ENCODE results near the gene SFXN3.

Gene SFXN3

DNA sequence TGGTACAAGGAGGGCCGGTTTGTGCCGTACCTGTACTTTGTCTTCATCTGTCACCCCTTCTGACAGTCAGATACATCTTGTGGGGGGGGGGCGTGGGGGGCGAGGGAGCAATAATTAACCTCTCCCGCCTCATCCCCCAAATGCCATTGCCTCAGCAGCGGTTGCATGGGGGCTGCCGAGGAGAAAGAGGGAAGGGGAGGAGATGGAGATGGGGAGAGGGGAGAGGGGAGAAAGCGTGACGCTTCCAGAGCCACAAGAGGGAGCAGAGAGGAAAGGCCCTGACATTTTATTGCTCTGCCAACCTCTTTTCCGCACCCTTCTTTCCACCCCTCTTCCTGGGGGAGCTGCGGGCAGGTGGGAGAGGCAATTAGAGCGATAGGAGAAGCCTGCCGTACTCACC is 42.6 kb downstream of the SFXN3 start:
- H3K4me1 ChIP-seq (ENCODE audit: control insufficient read depth, insufficient read depth, low read length): no peaks in the 10 kb centered on the region; the same call in 1 of the 2 replicates
- peaks cover 13% of the 10 kb centered on the region; the same call in 1 of the 2 replicates for H3K27me3 ChIP-seq (ENCODE audit: control insufficient read depth, insufficient read depth, low read length)
- no CpG with 5 or more reads among the region's 13 CpGs for WGBS (ENCODE audit: insufficient coverage, insufficient read length)
- H3K27ac ChIP-seq (ENCODE audit: low read length): no peak overlapping the region
- H3K9me3 ChIP-seq (ENCODE audit: control insufficient read depth, insufficient read depth, low read length): no peaks in the 10 kb centered on the region
- H3K4me3 ChIP-seq (ENCODE audit: low read length): no peak overlapping the region
- no peak for DNase-seq (ENCODE audit: low read depth, low spot score)
- no peaks in the 10 kb centered on the region for H3K36me3 ChIP-seq (ENCODE audit: control insufficient read depth, insufficient read depth, low read length)

DNA sequence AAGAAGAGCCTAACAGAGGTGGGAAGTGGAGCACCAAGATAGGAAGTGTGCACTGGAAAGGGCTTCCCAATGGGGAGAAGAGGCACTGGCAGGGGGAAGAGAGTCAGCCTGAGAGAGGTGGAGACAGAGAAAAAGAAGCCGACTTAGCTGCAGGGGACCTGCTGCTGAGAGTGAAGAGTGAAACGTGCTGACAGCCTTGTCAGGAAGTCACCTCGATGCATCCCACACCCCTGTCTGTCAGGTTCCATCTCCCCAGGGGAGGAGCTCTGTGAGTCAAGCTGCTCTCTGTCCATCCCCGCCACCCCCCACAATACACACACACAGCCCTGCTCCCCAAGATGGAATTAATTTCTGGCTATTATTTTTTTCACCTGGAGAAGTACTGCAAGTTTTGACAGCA is 44.7 kb downstream of the SFXN3 start:
- Histone ChIP-seq H3K4me3 (ENCODE audit: low read length) (no peak overlapping the region), H3K4me1 (ENCODE audit: control insufficient read depth, insufficient read depth, low read length) (no peaks in the 10 kb centered on the region; the same call in 1 of the 2 replicates), H3K27me3 (ENCODE audit: control insufficient read depth, insufficient read depth, low read length) (peaks cover 13% of the 10 kb centered on the region; the same call in 1 of the 2 replicates), H3K27ac (ENCODE audit: low read length) (no peak overlapping the region), H3K36me3 (ENCODE audit: control insufficient read depth, insufficient read depth, low read length) (no peaks in the 10 kb centered on the region), H3K9me3 (ENCODE audit: control insufficient read depth, insufficient read depth, low read length) (no peaks in the 10 kb centered on the region)
- WGBS (ENCODE audit: insufficient coverage, insufficient read length): no CpG with 5 or more reads among the region's 4 CpGs
- DNase-seq (ENCODE audit: low read depth, low spot score): no peak

DNA sequence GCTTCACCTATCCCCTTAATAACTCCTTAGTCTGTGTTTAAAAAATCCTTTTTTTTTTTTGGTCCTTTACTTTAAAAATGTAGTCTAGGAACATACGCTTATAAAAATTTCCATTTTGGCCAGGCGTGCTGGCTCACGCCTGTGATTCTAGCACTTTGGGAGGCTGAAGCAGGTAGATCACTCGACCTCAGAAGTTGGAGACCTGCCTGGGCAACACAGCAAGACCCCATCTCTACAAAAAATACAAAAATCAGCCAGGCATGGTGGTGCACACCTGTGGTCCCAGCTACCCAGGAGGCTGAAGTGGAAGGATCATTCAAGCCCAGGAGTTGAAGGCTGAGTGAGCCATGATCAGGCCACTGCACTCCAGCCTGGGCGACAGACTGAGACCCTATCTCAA is 45.6 kb downstream of the SFXN3 start:
- Histone ChIP-seq H3K4me1 (ENCODE audit: control insufficient read depth, insufficient read depth, low read length) (no peaks in the 10 kb centered on the region; the same call in 1 of the 2 replicates), H3K4me3 (ENCODE audit: low read length) (no peak overlapping the region), H3K27me3 (ENCODE audit: control insufficient read depth, insufficient read depth, low read length) (peaks cover 14% of the 10 kb centered on the region; the same call in 1 of the 2 replicates), H3K9me3 (ENCODE audit: control insufficient read depth, insufficient read depth, low read length) (no peaks in the 10 kb centered on the region), H3K36me3 (ENCODE audit: control insufficient read depth, insufficient read depth, low read length) (no peaks in the 10 kb centered on the region), H3K27ac (ENCODE audit: low read length) (no peak overlapping the region)
- no peak for DNase-seq (ENCODE audit: low read depth, low spot score)
- WGBS (ENCODE audit: insufficient coverage, insufficient read length): no CpG with 5 or more reads among the region's 5 CpGs

DNA sequence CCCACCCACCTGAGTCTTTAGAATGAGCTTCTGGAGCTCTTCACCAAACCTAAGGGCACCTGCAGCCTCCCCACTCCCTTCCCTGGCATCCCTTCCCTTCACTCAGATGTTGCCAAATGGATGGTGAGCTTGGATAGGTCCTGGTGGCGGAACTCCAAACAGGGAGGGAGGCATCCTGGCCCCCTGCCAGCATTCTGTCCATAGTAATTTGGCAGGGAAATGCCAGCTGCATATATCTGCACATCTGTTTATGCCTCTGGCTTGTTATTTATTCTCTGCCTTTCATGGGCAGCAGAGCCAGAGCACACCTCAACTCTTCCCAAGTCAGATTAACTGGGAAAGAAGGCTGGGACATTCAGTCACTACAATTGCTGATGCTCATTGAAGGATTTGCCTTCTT is 48.8 kb downstream of the SFXN3 start:
- Histone ChIP-seq H3K27me3 (ENCODE audit: control insufficient read depth, insufficient read depth, low read length) (peaks cover 1% of the 10 kb centered on the region; the same call in 1 of the 2 replicates), H3K36me3 (ENCODE audit: control insufficient read depth, insufficient read depth, low read length) (no peaks in the 10 kb centered on the region), H3K4me1 (ENCODE audit: control insufficient read depth, insufficient read depth, low read length) (no peaks in the 10 kb centered on the region), H3K4me3 (ENCODE audit: low read length) (no peak overlapping the region), H3K9me3 (ENCODE audit: control insufficient read depth, insufficient read depth, low read length) (no peaks in the 10 kb centered on the region), H3K27ac (ENCODE audit: low read length) (no peak overlapping the region)
- no peak for DNase-seq (ENCODE audit: low read depth, low spot score)
- WGBS (ENCODE audit: insufficient coverage, insufficient read length): no CpG with 5 or more reads among the region's 1 CpG

DNA sequence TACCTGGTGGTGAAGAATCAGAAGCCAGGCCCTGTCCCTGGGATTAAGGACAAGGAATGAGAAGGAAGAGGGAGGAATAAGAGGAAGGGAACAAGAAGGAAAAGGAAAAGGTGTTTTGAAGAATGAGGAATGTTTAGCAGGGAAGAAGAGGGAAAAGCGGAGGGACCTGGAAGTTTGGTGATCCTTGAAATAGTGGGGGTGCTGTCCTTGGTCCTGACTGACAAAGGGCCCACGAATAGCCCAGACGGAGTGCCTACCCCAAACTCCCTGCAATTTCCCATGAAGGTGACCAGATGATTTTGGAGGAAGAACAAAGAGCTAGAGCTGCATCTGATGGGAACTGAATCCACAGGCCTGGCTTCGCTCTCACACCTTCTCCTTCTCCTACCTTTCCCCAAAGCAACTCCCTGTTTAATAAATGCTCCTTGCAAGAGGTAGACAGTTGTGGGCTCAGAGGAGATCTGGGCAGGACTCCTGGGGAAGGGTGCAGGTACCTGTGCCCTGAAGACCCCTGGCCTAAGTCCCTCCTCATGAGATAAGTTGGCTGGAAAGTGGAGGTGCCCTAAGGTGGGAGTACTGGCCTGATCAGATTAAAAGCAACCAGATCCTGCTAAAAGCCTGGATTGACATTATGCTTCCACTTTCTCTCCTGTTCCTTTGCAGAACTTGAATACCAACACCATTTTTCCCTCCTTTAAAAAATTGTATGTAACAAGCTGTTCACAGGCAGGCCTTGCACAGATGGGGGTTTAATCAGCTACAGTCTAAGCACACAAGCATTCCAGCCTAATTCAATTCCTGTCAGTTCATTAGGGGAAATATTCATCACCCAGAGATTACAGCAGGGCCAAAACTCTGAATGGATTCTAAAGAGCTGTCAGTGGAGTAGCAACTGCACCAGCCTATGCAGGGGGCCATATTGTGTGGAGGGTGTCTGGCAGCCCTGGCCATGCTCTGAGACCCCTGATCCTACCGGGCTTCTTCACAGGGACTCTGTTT is 50.2 kb downstream of the SFXN3 start:
- H3K9me3 ChIP-seq (ENCODE audit: control insufficient read depth, insufficient read depth, low read length): no peaks in the 10 kb centered on the region
- H3K27ac ChIP-seq (ENCODE audit: low read length): no peak overlapping the region
- no peaks in the 10 kb centered on the region for H3K36me3 ChIP-seq (ENCODE audit: control insufficient read depth, insufficient read depth, low read length)
- H3K27me3 ChIP-seq (ENCODE audit: control insufficient read depth, insufficient read depth, low read length): peaks cover 3% of the 10 kb centered on the region; the same call in 1 of the 2 replicates
- no peak overlapping the region for H3K4me3 ChIP-seq (ENCODE audit: low read length)
- no peaks in the 10 kb centered on the region for H3K4me1 ChIP-seq (ENCODE audit: control insufficient read depth, insufficient read depth, low read length)
- no CpG with 5 or more reads among the region's 5 CpGs for WGBS (ENCODE audit: insufficient coverage, insufficient read length)
- DNase-seq (ENCODE audit: low read depth, low spot score): no peak

DNA sequence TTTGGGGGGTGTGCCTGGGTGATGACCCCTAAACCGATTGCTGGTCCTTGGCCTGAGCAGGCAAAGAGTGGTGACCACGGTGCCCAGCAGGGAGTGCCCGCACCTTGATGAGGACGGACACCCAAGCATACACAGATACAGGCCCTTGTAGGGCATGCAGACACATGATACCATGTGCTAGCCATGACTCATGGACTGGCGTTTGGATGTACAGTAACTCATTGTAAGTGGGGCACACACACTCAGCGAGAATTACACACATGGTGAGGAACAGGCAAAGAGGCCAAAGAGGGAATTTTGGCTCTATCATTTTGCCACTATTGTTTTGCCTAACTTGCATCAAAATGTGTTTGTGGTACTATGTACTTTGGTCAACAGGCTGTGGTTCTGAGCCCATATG is 54.8 kb downstream of the SFXN3 start:
- DNase-seq (ENCODE audit: low read depth, low spot score): no peak
- H3K27me3 ChIP-seq (ENCODE audit: control insufficient read depth, insufficient read depth, low read length): peaks cover 3% of the 10 kb centered on the region; the same call in 1 of the 2 replicates

DNA sequence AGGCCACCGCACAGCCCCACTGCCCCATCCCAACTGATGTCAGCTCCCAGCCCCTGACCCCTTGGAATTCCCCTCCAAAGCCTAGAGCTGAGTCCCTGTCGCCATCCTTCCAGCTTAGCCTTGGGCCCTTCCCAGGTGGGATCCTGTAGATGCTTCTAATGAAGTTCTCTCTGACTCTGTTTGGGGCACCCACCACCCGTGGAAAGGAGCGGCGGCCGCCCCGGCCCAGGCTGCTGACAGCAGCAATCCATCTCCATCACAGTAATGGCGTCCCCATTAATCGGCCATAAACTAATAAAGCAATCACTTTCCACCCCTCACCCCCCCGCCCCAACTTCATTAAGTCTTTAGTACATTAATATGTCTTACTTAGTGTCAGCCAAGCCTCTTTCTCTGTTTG is 56.3 kb downstream of the SFXN3 start:
- no peak for DNase-seq (ENCODE audit: low read depth, low spot score)
- no peak overlapping the region for H3K4me3 ChIP-seq (ENCODE audit: low read length)
- H3K9me3 ChIP-seq (ENCODE audit: control insufficient read depth, insufficient read depth, low read length): no peaks in the 10 kb centered on the region
- H3K27me3 ChIP-seq (ENCODE audit: control insufficient read depth, insufficient read depth, low read length): 0 out of 2 replicates have a peak, but pooled peaks cover 1% of the 10 kb centered on the region
- H3K27ac ChIP-seq (ENCODE audit: low read length): no peak overlapping the region
- WGBS (ENCODE audit: insufficient coverage, insufficient read length): no CpG with 5 or more reads among the region's 10 CpGs
- no peaks in the 10 kb centered on the region for H3K4me1 ChIP-seq (ENCODE audit: control insufficient read depth, insufficient read depth, low read length)
- no peaks in the 10 kb centered on the region for H3K36me3 ChIP-seq (ENCODE audit: control insufficient read depth, insufficient read depth, low read length)

More for the DNA sequence above, 54.8 kb downstream of the SFXN3 start:
- H3K4me3 ChIP-seq (ENCODE audit: low read length): no peak overlapping the region
- H3K4me1 ChIP-seq (ENCODE audit: control insufficient read depth, insufficient read depth, low read length): no peaks in the 10 kb centered on the region
- no peaks in the 10 kb centered on the region for H3K9me3 ChIP-seq (ENCODE audit: control insufficient read depth, insufficient read depth, low read length)
- WGBS (ENCODE audit: insufficient coverage, insufficient read length): no CpG with 5 or more reads among the region's 6 CpGs
- no peak overlapping the region for H3K27ac ChIP-seq (ENCODE audit: low read length)
- H3K36me3 ChIP-seq (ENCODE audit: control insufficient read depth, insufficient read depth, low read length): no peaks in the 10 kb centered on the region

DNA sequence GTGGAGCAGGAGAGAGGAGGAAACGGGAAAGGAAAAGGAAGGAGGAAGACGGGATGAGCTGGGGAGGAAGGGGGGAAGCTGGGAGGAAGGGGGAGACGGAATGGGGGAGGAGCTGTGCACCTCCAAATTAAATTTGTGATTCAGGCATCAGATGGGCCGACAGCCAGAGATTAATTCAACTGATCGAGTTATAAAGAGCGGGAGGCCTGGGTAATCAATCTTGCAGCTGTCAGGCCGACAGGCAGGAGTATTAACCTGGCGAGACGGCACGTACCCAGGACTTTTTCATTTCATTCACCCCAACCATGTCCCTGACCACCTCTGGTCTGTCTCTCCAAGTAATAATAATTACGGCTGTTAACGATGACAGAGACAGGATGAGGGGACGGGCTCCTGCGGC is 56.9 kb downstream of the SFXN3 start:
- H3K9me3 ChIP-seq (ENCODE audit: control insufficient read depth, insufficient read depth, low read length): no peaks in the 10 kb centered on the region
- no peak overlapping the region for H3K4me3 ChIP-seq (ENCODE audit: low read length)
- 0 out of 2 replicates have a peak, but pooled peaks cover 1% of the 10 kb centered on the region for H3K27me3 ChIP-seq (ENCODE audit: control insufficient read depth, insufficient read depth, low read length)
- DNase-seq (ENCODE audit: low read depth, low spot score): no peak
- H3K27ac ChIP-seq (ENCODE audit: low read length): no peak overlapping the region
- no peaks in the 10 kb centered on the region for H3K4me1 ChIP-seq (ENCODE audit: control insufficient read depth, insufficient read depth, low read length)
- H3K36me3 ChIP-seq (ENCODE audit: control insufficient read depth, insufficient read depth, low read length): no peaks in the 10 kb centered on the region
- no CpG with 5 or more reads among the region's 14 CpGs for WGBS (ENCODE audit: insufficient coverage, insufficient read length)

DNA sequence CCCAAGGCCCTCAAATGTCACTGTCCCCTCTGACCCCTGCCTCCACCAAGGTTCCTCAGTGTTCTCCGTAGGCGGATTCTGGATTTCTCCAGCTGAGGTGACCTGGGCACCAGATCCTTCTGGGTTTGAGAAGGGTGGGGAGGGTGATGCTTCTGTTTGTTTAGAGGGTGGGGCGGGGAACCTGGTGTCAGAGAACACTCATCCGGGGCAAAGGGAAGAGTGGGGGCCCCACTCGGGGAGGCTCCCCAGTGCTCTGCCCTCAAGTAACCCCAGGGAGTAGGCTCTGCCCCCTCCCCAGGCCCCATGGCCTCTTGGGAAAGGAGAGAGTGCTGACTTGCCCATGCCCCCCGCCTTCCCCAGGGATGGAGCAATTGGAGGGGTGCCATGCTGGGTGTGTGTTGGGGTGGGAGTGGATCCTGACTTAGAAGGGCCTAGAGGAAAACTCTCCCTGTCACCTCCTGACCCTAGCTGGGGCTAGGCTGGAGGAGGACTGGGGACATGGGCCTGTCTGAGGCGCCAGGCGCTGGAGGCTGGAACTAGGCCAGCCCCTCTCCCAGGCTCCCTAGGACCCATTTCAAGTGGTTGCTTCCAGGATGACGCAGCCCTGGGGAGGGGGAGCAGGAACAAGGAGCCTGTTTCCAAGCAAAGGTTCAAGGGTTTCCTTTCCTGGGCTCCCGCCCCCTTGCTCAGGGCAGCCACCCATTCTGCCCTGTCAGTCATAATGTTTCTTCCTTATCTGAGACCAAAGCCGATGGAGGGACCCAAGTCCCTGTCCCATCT is 58.7 kb downstream of the SFXN3 start:
- Histone ChIP-seq H3K4me3 (ENCODE audit: low read length) (no peak overlapping the region), H3K9me3 (ENCODE audit: control insufficient read depth, insufficient read depth, low read length) (no peaks in the 10 kb centered on the region), H3K27ac (ENCODE audit: low read length) (no peak overlapping the region), H3K27me3 (ENCODE audit: control insufficient read depth, insufficient read depth, low read length) (0 out of 2 replicates have a peak, but pooled peaks cover 1% of the 10 kb centered on the region), H3K36me3 (ENCODE audit: control insufficient read depth, insufficient read depth, low read length) (no peaks in the 10 kb centered on the region), H3K4me1 (ENCODE audit: control insufficient read depth, insufficient read depth, low read length) (peaks cover 2% of the 10 kb centered on the region; the same call in 1 of the 2 replicates)
- no CpG with 5 or more reads among the region's 11 CpGs for WGBS (ENCODE audit: insufficient coverage, insufficient read length)
- no peak for DNase-seq (ENCODE audit: low read depth, low spot score)

DNA sequence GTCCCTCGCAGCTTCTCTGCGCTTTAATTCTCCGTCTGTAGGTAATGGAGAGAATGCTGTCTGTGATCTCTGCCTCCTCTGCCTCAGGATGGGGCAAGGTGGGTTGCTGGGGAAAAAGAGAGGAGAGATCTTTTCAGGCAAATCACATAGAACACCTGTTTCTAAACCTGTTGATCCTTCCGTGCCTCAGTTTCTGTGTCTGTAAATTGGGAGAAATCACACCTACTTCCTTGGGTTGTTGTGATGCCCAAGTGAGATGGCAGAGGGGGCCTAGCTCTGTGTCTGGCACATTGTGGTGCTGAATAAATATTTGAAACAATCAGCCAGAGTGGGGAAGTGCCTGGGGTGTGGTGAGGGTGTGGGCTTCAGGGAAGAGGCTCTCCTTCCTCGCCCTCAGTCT is 59.6 kb downstream of the SFXN3 start:
- no peaks in the 10 kb centered on the region for H3K36me3 ChIP-seq (ENCODE audit: control insufficient read depth, insufficient read depth, low read length)
- WGBS (ENCODE audit: insufficient coverage, insufficient read length): no CpG with 5 or more reads among the region's 5 CpGs
- H3K4me1 ChIP-seq (ENCODE audit: control insufficient read depth, insufficient read depth, low read length): peaks cover 5% of the 10 kb centered on the region
- DNase-seq (ENCODE audit: low read depth, low spot score): no peak
- H3K9me3 ChIP-seq (ENCODE audit: control insufficient read depth, insufficient read depth, low read length): no peaks in the 10 kb centered on the region
- no peak overlapping the region for H3K4me3 ChIP-seq (ENCODE audit: low read length)
- no peaks in the 10 kb centered on the region for H3K27me3 ChIP-seq (ENCODE audit: control insufficient read depth, insufficient read depth, low read length)
- no peak overlapping the region for H3K27ac ChIP-seq (ENCODE audit: low read length)
